ELF-1 (cell line): ENCODE data around the gene PSMD2.

Source experiments
- DNase-seq: peaks from one replicate; pipeline ENCODE4 v3.0.0-alpha.2; 2016; ENCODE audit warnings: low read depth, low spot score

PSMD2 gene

DNA sequence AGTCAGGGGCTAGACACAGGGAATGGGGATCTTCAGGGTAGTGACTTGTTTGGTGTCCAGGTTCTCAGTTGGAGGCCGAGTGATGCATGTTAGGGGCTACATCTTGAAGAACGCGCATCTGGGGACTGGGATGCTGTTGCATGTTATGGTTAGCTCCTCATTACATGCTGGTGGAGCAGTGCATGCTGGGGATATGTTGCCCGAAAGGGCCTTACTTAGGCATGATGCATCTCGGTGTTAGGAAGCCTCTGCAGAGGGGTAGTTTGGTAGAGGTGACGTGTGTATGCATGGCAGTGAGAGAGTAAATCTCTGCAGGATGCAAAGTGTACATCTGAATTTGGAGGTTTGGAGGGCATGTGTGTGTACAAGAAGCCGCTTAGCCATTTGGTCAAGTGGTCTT, 17.8 kb downstream of the PSMD2 start:
- no peak for DNase-seq

DNA sequence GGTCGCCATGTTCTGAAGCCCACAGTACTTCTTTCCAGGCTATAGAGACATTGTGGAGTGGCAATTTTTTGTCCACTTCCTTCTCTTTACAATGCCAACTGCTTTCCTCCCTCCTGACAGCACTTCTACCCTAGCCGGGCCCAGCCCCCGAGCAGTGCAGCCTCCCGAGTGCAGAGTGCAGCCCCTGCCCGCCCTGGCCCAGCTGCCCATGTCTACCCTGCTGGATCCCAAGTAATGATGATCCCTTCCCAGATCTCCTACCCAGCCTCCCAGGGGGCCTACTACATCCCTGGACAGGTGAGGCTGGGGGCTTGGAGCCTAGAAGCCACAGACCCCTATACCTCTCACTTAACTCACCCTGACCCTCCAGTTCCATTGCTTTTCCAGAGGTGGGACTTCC, 18.2 kb downstream of the PSMD2 start:
- DNase-seq: no peak

DNA sequence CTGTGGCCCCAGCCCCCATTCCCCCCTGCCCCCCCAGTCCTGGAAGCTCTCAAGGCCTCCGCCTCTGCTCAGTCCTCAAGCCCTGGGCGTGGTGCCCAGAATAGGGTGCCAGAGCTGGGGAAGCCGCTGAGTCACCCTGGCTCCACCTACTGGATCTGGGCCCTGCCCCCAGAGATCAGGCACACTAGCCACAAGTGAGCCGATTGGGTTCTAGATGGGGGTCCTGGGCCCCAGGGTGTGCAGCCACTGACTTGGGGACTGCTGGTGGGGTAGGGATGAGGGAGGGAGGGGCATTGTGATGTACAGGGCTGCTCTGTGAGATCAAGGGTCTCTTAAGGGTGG, 21.0 kb downstream of the PSMD2 start:
- no peak for DNase-seq

DNA sequence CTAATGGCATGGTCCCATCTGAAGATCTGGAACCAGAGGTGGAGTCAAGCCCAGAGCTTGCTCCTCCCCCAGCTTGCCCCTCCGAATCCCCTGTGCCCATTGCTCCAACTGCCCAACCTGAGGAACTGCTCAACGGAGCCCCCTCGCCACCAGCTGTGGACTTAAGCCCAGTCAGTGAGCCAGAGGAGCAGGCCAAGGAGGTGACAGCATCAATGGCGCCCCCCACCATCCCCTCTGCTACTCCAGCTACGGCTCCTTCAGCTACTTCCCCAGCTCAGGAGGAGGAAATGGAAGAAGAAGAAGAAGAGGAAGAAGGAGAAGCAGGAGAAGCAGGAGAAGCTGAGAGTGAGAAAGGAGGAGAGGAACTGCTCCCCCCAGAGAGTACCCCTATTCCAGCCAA, 22.6 kb downstream of the PSMD2 start:
- DNase-seq: no peak

GRCh38 chr3:184322731-184323487, 23.9 kb downstream of the PSMD2 start:
- DNase-seq: no peak

DNA sequence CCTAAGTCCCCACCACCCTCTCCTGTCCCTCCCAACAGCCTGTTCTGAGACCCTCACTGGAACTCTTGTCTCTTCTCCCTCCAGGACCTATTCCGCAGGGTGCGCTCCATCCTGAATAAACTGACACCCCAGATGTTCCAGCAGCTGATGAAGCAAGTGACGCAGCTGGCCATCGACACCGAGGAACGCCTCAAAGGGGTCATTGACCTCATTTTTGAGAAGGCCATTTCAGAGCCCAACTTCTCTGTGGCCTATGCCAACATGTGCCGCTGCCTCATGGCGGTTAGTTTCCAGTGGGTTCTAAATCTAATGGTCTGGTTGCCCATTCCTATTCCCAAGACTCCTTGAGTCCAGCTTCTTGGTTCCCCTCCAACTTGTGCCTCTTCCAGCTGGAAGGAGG, 24.7 kb downstream of the PSMD2 start:
- no peak for DNase-seq

DNA sequence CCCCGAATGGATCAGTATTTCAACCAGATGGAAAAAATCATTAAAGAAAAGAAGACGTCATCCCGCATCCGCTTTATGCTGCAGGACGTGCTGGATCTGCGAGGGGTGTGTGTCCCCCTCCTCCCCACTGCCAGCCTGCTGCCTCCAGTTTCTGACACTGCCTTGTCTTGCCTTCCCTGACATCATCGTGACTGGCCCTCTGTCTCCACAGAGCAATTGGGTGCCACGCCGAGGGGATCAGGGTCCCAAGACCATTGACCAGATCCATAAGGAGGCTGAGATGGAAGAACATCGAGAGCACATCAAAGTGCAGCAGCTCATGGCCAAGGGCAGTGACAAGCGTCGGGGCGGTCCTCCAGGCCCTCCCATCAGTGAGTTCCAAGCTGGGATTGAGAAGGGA, 26.2 kb downstream of the PSMD2 start:
- no peak for DNase-seq

DNA sequence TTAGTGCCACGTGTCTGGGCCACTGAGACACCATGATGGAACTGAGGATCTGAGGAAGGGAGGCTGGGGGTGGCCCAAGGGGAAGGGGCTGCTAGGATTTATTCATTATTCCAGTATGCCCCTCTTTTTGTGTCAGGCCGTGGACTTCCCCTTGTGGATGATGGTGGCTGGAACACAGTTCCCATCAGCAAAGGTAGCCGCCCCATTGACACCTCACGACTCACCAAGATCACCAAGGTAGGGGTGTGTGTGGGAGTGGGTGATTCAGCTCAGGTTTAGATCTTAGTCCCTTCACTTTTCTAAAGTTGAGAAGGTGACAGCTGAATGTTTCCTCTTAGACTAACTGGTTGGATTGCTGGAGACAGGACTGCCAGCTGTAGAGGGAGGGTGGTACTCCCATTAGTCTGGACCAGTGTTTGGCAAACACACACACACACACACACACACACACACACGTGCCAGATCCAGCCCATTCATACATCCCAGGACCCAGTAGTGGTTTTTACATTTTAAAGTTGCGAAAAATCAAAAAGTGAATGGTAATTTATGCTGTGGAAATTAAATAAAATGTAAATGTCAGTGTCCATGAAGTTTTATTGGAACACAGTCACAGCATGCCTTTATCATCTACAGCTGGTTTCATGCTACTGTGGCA, 26.8 kb downstream of the PSMD2 start:
- no peak for DNase-seq

- DNase-seq: no peak
Observed at GRCh38 chr3:184327171-184327570, 28.1 kb downstream of the PSMD2 start.

DNA sequence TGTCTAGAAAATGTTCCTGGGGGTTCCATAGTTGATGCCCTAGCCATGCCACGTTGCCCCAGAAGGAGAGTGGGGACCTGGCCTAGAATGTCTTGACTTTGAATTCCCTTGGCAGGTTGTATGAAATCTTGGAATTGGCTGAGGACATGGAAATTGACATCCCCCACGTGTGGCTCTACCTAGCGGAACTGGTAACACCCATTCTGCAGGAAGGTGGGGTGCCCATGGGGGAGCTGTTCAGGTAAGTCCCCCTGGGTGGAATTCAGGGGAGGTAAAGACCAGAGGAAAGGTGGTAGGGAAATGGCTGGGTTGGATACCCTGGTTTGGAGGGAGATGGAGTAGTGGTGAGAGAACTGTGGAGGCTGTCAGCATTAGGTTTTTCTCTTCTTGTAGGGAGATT, 29.5 kb downstream of the PSMD2 start:
- no peak for DNase-seq

- no peak for DNase-seq
Observed at GRCh38 chr3:184332370-184333090, 33.5 kb downstream of the PSMD2 start.

DNA sequence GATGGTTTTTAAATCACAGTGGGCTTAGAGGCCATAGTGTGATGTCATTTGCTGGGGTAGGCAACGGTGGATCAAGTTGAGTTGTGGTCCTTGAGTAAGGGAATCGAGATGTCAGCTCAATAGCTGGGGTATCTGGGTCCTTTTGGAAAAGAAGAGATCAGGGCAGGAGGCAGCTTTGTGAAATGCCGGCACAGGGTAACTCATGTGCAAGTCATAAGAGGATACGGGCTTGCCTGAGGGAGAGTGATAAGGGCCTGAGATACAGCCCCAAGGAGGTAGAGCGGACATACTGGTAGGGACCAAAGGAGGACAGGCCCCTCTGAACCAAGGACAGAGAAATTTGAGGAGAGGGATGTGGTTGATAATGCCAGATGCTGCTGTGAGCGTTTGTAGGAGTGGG, 34.1 kb downstream of the PSMD2 start:
- no peak for DNase-seq

DNA sequence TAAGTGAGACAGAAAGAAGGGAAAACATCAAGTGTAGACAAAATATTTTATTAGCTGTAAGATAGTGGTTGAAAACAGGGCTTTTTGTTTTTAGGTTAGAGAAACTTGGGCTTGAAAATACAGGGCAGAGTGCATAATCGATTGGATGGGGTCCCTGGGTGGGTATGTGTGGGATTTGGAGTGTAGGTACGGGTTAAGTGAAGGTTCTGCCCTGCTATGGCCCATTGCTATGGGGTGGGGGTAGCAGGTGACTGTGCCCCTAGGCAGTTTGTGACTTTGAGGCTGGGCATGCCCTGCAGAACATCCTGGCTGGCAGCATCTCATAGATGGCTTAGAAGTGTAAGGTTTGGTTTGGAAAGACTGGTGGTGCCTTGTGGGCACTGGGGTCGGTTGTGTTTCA, 34.7 kb downstream of the PSMD2 start:
- DNase-seq: no peak

GRCh38 chr3:184334470-184335158, 35.6 kb downstream of the PSMD2 start:
- DNase-seq: no peak

- no peak for DNase-seq
Observed at GRCh38 chr3:184335291-184335660, 36.2 kb downstream of the PSMD2 start.

DNA sequence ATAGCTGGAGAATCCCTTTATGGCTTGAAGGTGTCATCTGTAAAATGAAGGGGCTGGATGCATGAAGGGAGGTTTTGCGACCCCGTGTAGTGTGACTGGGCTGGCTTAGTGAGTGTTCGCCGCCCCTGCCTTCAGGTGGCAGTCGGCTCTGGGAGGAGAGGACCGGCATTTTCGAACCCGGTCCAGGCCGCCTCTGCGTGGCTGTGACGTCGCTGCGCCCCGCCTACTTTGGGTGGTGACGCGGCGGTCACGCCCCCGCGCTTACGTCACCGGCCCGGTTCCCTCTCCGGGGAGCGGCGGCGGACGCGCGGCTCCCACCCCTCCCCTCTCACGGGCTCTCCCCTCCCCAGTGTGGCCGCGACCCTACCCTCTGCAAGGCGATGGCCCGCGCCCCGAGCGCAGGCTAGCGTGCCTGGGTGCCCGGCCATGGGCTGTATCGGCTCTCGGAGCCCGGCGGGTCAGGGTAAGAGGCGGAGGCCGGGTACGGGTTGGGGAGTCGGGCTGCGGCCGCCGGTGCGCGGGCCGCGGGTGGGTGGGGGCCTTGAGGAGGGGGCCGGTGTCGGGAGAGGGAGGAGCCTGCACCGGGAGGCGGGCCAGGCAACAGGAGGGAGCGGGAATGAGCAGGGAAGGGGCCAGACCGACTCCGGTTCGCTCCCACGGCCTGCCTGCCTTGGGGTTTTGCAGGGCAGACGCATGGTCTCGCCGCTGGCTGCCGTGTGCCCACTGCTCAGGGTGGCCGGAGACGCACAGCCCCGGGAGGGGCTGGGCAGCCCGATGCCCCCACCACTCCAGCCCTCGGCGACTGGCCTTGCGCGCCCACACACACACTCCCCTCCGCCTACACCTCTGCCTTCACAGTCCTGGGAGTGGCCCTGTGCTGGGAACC, 36.9 kb downstream of the PSMD2 start:
- DNase-seq: peak; percentile 96

- DNase-seq: peak; percentile 60
Observed at GRCh38 chr3:184336547-184337398, 37.7 kb downstream of the PSMD2 start.

DNA sequence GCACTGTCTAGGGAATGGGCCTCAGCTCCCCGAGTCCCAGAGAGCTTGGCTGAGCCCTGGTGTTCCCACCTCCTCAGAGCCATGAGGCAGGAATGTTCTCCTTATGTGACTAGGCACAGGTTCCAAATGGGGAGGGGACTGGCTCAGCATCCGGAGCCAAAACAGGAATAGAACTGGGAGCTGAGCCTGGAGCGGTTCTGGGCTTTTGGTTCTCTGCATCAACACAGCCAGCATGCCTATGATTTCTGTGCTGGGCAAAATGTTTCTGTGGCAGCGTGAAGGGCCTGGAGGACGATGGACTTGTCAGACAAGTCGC, 38.3 kb downstream of the PSMD2 start, which contains the start of gene FAM131A:
FAM131A (plus strand) TSS at position 202 of the 316 bp plus-strand sequence; CDS start at position 233, 31 bp downstream.
- DNase-seq: no peak

- DNase-seq: no peak
Observed at GRCh38 chr3:184337981-184338380, 38.9 kb downstream of the PSMD2 start.

- DNase-seq: peak; percentile 94
Observed at GRCh38 chr3:184338511-184338945, 39.5 kb downstream of the PSMD2 start.
